GM10248 (cell line): Measurements from ENCODE around the gene HIC1.

Experiments
- CTCF ChIA-PET: fragments of 300-600 bp; sonication (Branson Sonifier 250); formaldehyde crosslinking; extraction: SDS; loops from one replicate; lab custom pipeline; 2021; ENCODE audit warnings: antibody characterized with exemption; lab: Yijun Ruan, JAX
- POLR2A ChIA-PET: fragments of 350-650 bp; sonication (Branson Sonifier 250); formaldehyde crosslinking; extraction: SDS; loops from one replicate; lab custom pipeline; 2020; ENCODE audit warnings: antibody characterized with exemption; lab: Yijun Ruan, JAX
- DNase-seq: peaks from one replicate; pipeline ENCODE4 v3.0.0; 2012; ENCODE audit errors: extremely low spot score
- CTCF ChIP-seq: IDR thresholded peaks from 2 replicates; pipeline ENCODE4 v1.5.1; 2012; ENCODE audit warnings: mild to moderate bottlenecking, low read depth; ENCODE audit errors: extremely low read depth, missing control alignments, control extremely low read depth

HIC1 gene

GRCh38 chr17:2020721-2021120 is 34.2 kb upstream of the HIC1 start:
- no peak for DNase-seq
- POLR2A ChIA-PET, result interaction anchor here (0.5 kb wide), 1 partner anchor 40 kb away, joined by 8 read pairs; no protein-coding TSS in a partner anchor
- no peak for TF ChIP-seq CTCF
- CTCF ChIA-PET, result interaction anchor here (0.8 to 1.7 kb wide), 3 partner anchors 8 to 39 kb away, joined by 3 to 5 read pairs (median 4); no protein-coding TSS in a partner anchor

- POLR2A ChIA-PET, result no interaction called here
- TF ChIP-seq CTCF, result no peak
- no peak for DNase-seq
- CTCF ChIA-PET, result no interaction called here
Measured at GRCh38 chr17:2022647-2023240, 32.2 kb upstream of the HIC1 start.

- no peak for TF ChIP-seq CTCF
- ChIA-PET POLR2A (no interaction called here), CTCF (no interaction called here)
- no peak for DNase-seq
Measured at GRCh38 chr17:2023256-2023655, 31.6 kb upstream of the HIC1 start.

GRCh38 chr17:2023692-2024571 is 31.0 kb upstream of the HIC1 start:
- CTCF ChIA-PET, result no interaction called here
- POLR2A ChIA-PET, result no interaction called here

GRCh38 chr17:2024572-2025219 is 30.2 kb upstream of the HIC1 start:
- POLR2A ChIA-PET, result no interaction called here
- no peak for TF ChIP-seq CTCF
- CTCF ChIA-PET, result interaction anchor here (0.6 to 2.6 kb wide), 3 partner anchors 115 to 304 kb away, joined by 3 to 10 read pairs (median 9); no protein-coding TSS in a partner anchor
- no peak for DNase-seq

More at GRCh38 chr17:2023692-2024571, 31.0 kb upstream of the HIC1 start:
- DNase-seq, result no peak
- TF ChIP-seq CTCF, result no peak

GRCh38 chr17:2025220-2025621 is 29.7 kb upstream of the HIC1 start, which contains the start of gene RTN4RL1:
RTN4RL1 (minus strand) TSS chr17:2025334; CDS start chr17:2024865, 469 bp downstream.
- ChIA-PET POLR2A (no interaction called here), CTCF (interaction anchor here (0.6 to 2.6 kb wide), 3 partner anchors 116 to 304 kb away, joined by 3 to 10 read pairs (median 9); no protein-coding TSS in a partner anchor)
- TF ChIP-seq CTCF, result no peak
- DNase-seq, result peak; percentile 62
